Panc1 (cell line): ENCODE measurements around the gene GNA12.

ENCODE experiments used
- CTCF ChIP-seq: fragments of 450-650 bp; IDR thresholded peaks from 2 replicates; pipeline ENCODE4 v1.5.1; 2017; ENCODE audit warnings: mild to moderate bottlenecking
- REST ChIP-seq, 2 experiments: IDR thresholded peaks; 2 replicates each; pipeline ENCODE4 v1.6.1; 2011 to 2012; ENCODE audit warnings: low read depth in 2 of 2, control low read depth in 1 of 2, low read length in 1 of 2, mild to moderate bottlenecking in 1 of 2, moderate library complexity in 1 of 2; ENCODE audit not compliant: insufficient read depth in 1 of 2

GRCh38 chr7:2785071-2785500, 59.0 kb downstream of the GNA12 start:
- TF ChIP-seq CTCF: no peak
- TF ChIP-seq REST (IDR thresholded peaks at IDR 0.05; ENCODE audit: insufficient read depth in 1 of 2, low read depth in 2 of 2, low read length in 1 of 2): no peak
